GOT3 (cell line): ENCODE data around the gene TEX55.
"Not testable (repeated sequence)": the region's sequence is repeated elsewhere in the genome, so short reads cannot be mapped to it uniquely, and the experiment has no call there.

ENCODE experiments used
- DNase-seq: peaks from one replicate; lab custom pipeline; 2025; ENCODE audit warnings: mixed read lengths; lab: John Stamatoyannopoulos, UW

Gene TEX55

GRCh38 chr3:119160815-119161214, 14.8 kb downstream of the TEX55 start:
- DNase-seq = no peak

GRCh38 chr3:119161240-119161639, 15.3 kb downstream of the TEX55 start:
- DNase-seq = no peak

GRCh38 chr3:119164745-119165144, 18.8 kb downstream of the TEX55 start:
- not testable (repeated sequence) for DNase-seq

DNA sequence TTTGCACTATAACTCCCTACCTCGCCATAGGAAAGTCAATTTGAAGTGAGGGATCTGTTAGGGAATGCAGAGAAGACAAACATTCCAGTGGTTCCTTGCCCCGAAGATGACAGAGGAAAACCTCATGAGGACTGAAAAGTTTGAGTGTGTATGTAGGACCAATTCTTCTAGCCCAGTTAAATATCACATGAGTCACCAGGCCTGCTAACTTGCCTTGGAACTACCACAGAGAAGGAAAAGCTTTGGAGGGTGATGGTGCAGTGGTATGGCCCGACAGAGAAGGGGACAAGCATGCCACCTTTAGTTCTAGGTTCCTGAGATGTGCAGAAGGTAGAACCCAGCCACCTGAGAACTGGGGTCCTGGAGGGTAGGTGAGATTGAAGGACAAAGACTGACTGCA, 24.9 kb downstream of the TEX55 start:
- no peak for DNase-seq

GRCh38 chr3:119173325-119173724, 27.4 kb downstream of the TEX55 start, which contains the start of gene UPK1B:
UPK1B (plus strand) TSS chr3:119173598; CDS start chr3:119186742, 13,144 bp downstream.
- no peak for DNase-seq

GRCh38 chr3:119175872-119176756, 30.1 kb downstream of the TEX55 start:
- DNase-seq = no peak

DNA sequence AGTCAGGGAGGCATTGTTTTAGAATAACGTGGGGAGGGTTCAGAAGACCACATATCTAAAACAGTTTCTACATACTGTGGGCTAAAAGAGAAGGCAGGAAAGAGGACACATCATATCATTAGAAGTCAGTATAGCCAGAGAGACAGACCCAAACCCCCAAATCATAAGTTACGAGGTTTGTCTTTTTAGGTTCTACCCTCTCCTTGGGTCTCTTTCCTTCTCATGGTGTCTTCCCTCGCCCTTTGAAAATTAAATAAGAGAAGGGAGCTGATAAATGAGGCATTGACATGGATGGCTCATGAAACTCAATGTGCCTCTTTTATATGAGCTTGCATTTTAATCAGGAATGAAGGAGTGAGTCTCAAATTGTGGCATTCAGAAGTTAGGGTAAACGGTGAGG, 30.8 kb downstream of the TEX55 start:
- no peak for DNase-seq

- no peak for DNase-seq
Measured at GRCh38 chr3:119177321-119177720, 31.4 kb downstream of the TEX55 start.

DNA sequence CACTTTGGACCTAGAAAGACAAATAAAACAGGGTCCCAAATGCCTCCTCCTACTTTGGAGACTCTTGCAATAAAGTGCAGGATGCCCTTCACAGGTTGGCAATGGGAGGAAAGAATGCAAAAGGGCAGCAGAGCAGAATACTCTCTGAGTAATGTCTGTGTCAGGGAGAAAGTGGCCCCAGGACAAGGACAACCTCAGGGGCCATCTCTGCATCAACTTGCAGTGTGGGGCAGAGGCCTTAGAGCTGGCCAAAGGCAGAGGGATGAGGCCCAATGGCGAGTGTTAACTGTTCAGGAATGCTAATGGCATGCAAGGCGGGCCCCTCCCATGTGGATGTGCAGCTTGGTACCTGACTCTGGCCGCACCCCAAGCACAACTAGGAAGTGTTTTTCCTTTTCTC, 35.8 kb downstream of the TEX55 start:
- DNase-seq = no peak

GRCh38 chr3:119184111-119184510, 38.1 kb downstream of the TEX55 start:
- no peak for DNase-seq

DNA sequence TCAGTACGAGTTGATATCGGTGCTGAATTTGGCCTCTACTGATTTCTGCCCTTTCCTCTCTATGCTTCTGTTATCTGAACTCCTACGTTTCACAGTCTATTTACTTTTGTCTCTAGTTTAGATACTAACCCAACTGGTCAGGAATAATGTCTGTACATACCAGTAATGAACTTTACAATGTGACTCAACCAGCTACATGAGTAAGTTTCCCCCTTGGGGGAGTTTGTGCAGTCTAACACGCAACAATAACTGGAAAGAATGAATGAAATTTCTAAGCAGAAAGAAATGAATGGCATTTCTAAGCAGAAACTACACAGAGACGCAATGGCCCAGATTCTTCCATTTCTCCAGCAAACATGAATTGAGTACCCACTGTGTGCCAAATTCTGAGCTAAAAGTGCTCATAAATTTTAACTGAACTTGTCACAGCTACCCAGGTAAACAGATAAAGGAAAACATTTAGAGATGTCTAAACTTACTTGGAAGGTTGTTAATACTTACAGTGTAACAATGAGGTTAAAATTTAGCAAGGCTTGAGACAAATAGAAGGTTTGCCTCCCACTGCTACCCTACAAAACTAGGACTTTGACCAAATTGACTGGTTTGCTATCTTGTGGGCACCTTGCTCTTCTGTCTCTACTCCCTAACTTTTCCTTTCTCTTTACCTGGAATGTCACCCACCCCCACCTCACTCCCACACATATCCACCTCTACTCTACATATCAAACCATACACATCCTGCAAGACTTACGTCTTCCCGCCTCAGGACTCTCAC, 39.0 kb downstream of the TEX55 start:
- no peak for DNase-seq

- DNase-seq = no peak
Measured at GRCh38 chr3:119187266-119187665, 41.3 kb downstream of the TEX55 start.

GRCh38 chr3:119191800-119192199, 45.8 kb downstream of the TEX55 start:
- no peak for DNase-seq

DNA sequence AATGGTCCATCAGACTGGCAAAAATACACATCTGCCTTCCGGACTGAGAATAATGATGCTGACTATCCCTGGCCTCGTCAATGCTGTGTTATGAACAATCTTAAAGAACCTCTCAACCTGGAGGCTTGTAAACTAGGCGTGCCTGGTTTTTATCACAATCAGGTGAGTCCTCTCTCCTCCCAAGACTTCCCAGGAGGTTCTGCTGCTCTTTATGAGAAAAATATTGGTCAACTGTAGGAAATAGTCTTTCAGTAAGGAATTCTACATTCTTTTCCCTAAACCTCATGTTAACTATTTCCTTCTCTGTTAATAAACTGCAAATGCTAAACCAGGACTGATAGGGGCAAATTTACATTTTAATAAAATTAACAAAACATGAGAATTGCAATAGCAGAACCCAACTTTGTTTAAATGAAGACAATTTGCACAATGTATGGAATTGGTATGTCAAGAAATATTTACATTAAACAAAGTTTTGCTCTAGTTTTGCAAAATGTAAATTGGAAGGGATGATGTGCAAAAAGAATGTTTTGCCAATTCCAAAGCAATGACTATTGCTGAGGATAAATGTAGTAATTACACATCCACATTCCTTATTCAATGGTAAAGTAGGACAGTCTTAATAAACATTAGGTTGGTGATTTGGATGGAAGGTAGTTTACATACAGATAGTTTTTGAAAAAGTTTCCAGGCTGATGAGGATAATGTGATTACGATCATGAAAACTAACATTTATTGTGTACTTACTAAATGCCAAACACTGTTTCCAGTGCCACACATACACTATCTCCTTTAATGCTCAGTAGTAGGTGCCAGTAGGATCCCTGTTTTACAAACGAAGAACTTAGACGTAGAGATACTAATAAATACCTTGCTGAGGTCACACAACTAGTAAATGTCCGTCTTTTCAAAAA, 48.5 kb downstream of the TEX55 start:
- no peak for DNase-seq

DNA sequence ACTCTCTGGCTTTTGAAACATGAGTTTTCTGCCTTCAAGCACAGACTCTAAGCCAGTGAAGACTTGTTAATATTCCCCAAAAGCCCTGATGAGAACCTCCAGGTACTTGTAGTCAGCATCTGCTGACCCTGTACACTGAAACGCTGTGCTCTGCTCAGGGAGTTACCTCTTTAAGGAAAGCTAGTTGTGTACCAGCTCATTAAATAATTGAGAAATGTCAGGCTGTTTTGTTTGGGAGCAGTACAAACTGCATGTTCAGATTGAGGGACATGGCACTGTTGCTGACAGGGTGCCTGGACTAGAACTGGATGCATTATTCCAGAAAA, 49.1 kb downstream of the TEX55 start:
- DNase-seq = no peak

GRCh38 chr3:119195911-119196310, 49.9 kb downstream of the TEX55 start:
- no peak for DNase-seq
